KMS-11 (cell line): Measurements from ENCODE around the gene FBLN1.

Experiments
- H2AFZ ChIP-seq: fragments of 200-600 bp; sonication (generic); 2 replicates; pipeline ENCODE4 v1.6.1; 2016; ENCODE audit warnings: antibody characterized with exemption, mixed run types, low read depth
- H3K27ac ChIP-seq: fragments of 200-600 bp; sonication (generic); 2 replicates; pipeline ENCODE4 v1.6.1; 2016; ENCODE audit warnings: mild to moderate bottlenecking, mixed run types
- H3K27me3 ChIP-seq: fragments of 200-600 bp; sonication (generic); 2 replicates; pipeline ENCODE4 v1.6.1; 2017; ENCODE audit warnings: mild to moderate bottlenecking, low read depth, mixed run types, moderate library complexity; ENCODE audit not compliant: insufficient read depth
- H3K36me3 ChIP-seq: fragments of 200-600 bp; sonication (generic); 2 replicates; pipeline ENCODE4 v1.6.1; 2017; ENCODE audit warnings: mild to moderate bottlenecking, mixed run types; ENCODE audit not compliant: insufficient read depth
- H3K4me1 ChIP-seq: fragments of 200-600 bp; sonication (generic); 2 replicates; pipeline ENCODE4 v1.6.1; 2016; ENCODE audit warnings: mild to moderate bottlenecking, low read depth, mixed run types; ENCODE audit not compliant: poor library complexity, severe bottlenecking
- H3K4me2 ChIP-seq: fragments of 200-600 bp; sonication (generic); 2 replicates; pipeline ENCODE4 v1.7.0; 2016; ENCODE audit warnings: mild to moderate bottlenecking, mixed run types
- H3K4me3 ChIP-seq: fragments of 200-600 bp; sonication (generic); IDR thresholded peaks from 2 replicates; pipeline ENCODE4 v1.6.1; 2017; ENCODE audit warnings: low read depth, low read length, mixed read lengths; ENCODE audit not compliant: insufficient read depth
- H3K79me2 ChIP-seq: fragments of 200-600 bp; sonication (generic); 2 replicates; pipeline ENCODE4 v1.6.1; 2016; ENCODE audit warnings: low read depth, mixed run types; ENCODE audit not compliant: insufficient read depth
- H3K9ac ChIP-seq: fragments of 200-600 bp; sonication (generic); 2 replicates; pipeline ENCODE4 v1.6.1; 2016; ENCODE audit warnings: mild to moderate bottlenecking, mixed run types
- H4K20me1 ChIP-seq: fragments of 200-600 bp; sonication (generic); 2 replicates; pipeline ENCODE4 v1.6.1; 2016; ENCODE audit warnings: mild to moderate bottlenecking, mixed run types; ENCODE audit not compliant: insufficient read depth
- CTCF ChIP-seq: fragments of 200-600 bp; sonication (generic); conservative IDR thresholded peaks from 2 replicates; pipeline ENCODE4 v1.6.1; 2017; ENCODE audit warnings: low read depth, mild to moderate bottlenecking, antibody characterized with exemption, low read length, moderate library complexity, mixed read lengths

FBLN1 gene

GRCh38 chr22:45594123-45594941 lies 91.6 kb downstream of the FBLN1 start:
- Histone ChIP-seq H3K4me1 (no peaks in the 10 kb centered on the region), H3K27me3 (peaks cover 65% of the 10 kb centered on the region), H3K36me3 (no peaks in the 10 kb centered on the region), H3K4me3 (no peak overlapping the region), H3K4me2 (no peak overlapping the region), H3K9ac (no peak overlapping the region), H4K20me1 (no peaks in the 10 kb centered on the region), H3K79me2 (no peaks in the 10 kb centered on the region), H2AFZ (no peak overlapping the region), H3K27ac (no peak overlapping the region)
- no peak for TF ChIP-seq CTCF

GRCh38 chr22:45597460-45598192 lies 94.9 kb downstream of the FBLN1 start:
- no peaks in the 10 kb centered on the region for H3K79me2 ChIP-seq
- H3K4me1 ChIP-seq = no peaks in the 10 kb centered on the region
- no peak overlapping the region for H3K4me2 ChIP-seq
- H3K4me3 ChIP-seq = no peak overlapping the region
- H4K20me1 ChIP-seq = no peaks in the 10 kb centered on the region
- no peaks in the 10 kb centered on the region for H3K36me3 ChIP-seq
- H3K9ac ChIP-seq = no peak overlapping the region
- H2AFZ ChIP-seq = no peak overlapping the region
- H3K27me3 ChIP-seq = peaks cover 68% of the 10 kb centered on the region; the same call in 1 of the 2 replicates
- no peak for TF ChIP-seq CTCF
- no peak overlapping the region for H3K27ac ChIP-seq

GRCh38 chr22:45598596-45599217 lies 96.0 kb downstream of the FBLN1 start:
- Histone ChIP-seq H3K4me2 (no peak overlapping the region), H3K36me3 (no peaks in the 10 kb centered on the region), H3K4me1 (no peaks in the 10 kb centered on the region), H3K27ac (no peak overlapping the region), H2AFZ (no peak overlapping the region), H3K9ac (no peak overlapping the region), H4K20me1 (no peaks in the 10 kb centered on the region), H3K79me2 (no peaks in the 10 kb centered on the region), H3K27me3 (peaks cover 69% of the 10 kb centered on the region; the same call in 1 of the 2 replicates), H3K4me3 (no peak overlapping the region)
- no peak for TF ChIP-seq CTCF

GRCh38 chr22:45599836-45600577 lies 97.3 kb downstream of the FBLN1 start:
- Histone ChIP-seq H2AFZ (no peak overlapping the region), H3K36me3 (no peaks in the 10 kb centered on the region), H3K4me2 (no peak overlapping the region), H4K20me1 (no peaks in the 10 kb centered on the region), H3K27me3 (peaks cover 71% of the 10 kb centered on the region), H3K27ac (no peak overlapping the region), H3K4me1 (no peaks in the 10 kb centered on the region), H3K4me3 (no peak overlapping the region), H3K79me2 (no peaks in the 10 kb centered on the region), H3K9ac (no peak overlapping the region)
- no peak for TF ChIP-seq CTCF
